HG03565 (cell line): Measurements from ENCODE around the gene GBF1.
"Not testable (repeated sequence)": the region's sequence is repeated elsewhere in the genome, so short reads cannot be mapped to it uniquely, and the experiment has no call there.

ENCODE experiments used
- ATAC-seq: cut with Tn5 transposase; IDR thresholded peaks from one replicate; pipeline ENCODE4 v1.9.1; 2021; ENCODE audit warnings: mild to moderate bottlenecking, moderate library complexity; ENCODE audit not compliant: unreplicated experiment

Gene GBF1

DNA sequence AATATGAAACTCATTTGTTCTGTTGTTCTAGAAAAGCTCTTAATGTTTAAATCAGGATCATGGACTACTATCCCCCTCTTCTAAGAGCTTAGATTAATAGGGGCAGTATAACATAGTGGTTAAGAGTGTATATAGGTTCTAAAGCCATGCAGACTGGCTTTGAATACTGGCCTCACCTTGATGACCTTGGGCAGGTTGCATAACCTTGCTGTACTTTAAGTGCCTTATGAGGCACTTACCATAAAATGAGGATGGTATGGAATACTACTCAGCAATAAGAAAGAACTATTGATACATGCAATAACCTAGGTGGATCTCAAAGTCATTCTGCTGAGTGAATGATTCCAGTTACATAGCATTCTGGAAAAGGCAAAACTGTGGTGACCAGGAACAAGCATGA is 53.6 kb downstream of the GBF1 start:
- ATAC-seq, result no peak

DNA sequence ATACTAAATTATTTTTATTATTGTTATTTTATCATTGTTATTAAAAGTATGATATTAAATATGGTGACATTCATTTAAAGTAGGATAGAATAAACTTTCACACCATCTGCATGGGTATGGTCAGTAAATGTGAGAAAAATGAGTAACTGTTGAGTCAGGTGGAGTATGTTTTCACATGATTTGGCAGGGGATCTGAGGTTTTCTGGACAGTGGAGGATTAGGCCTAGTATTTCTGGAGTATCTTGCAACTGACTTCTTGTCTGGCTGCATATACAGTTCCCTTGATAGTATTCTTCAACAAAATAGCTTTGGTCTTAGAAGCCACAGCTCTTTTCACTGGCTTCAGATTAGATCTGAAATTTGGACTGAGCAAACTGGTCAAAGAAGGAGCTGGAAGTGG is 54.5 kb downstream of the GBF1 start:
- no peak for ATAC-seq

- ATAC-seq, result no peak
These were observed 55.0 kb downstream of the GBF1 start for GRCh38 chr10:102300278-102300843.

- ATAC-seq, result not testable (repeated sequence)
These were observed 55.6 kb downstream of the GBF1 start for GRCh38 chr10:102300912-102301311.

DNA sequence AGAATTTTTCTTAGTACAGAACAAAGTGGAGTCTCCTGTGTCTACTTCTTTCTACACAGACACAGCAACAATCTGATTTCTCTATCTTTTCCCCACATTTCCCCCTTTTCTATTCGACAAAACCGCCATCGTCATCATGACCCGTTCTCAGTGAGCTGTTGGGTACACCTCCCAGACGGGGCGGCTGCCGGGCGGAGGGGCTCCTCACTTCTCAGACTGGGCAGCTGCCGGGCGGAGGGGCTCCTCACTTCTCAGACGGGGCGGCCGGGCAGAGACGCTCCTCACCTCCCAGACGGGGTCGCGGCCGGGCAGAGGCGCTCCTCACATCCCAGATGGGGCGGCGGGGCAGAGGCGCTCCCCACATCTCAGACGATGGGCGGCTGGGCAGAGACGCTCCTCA is 56.0 kb downstream of the GBF1 start:
- ATAC-seq, result not testable (repeated sequence)

- no peak for ATAC-seq
These were observed 57.3 kb downstream of the GBF1 start for GRCh38 chr10:102302611-102303010.

- no peak for ATAC-seq
These were observed 60.7 kb downstream of the GBF1 start for GRCh38 chr10:102306006-102306405.

- no peak for ATAC-seq
These were observed 61.4 kb downstream of the GBF1 start for GRCh38 chr10:102306710-102307109.

GRCh38 chr10:102308318-102308717 is 63.0 kb downstream of the GBF1 start:
- ATAC-seq, result not testable (repeated sequence)

- ATAC-seq, result no peak
These were observed 63.9 kb downstream of the GBF1 start for GRCh38 chr10:102309236-102309635.

DNA sequence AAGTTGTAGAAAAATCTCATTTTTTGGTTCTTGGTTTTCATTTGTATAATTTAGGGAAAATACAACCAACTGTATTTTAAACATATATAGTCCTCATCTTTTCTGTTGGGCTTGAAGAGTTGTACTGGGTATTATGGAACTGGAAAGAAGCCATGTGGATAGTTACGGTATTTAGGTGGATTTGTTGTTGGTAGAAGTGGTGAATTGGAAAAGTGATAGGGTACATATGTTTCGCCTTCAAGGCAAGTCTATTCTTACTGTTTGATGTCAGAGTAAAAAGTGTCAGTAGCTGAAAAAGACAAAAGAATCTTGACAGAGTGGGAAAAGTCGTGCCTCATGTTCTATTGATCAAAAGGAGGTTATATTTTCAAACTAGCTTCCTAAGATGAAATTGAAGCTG is 64.6 kb downstream of the GBF1 start:
- no peak for ATAC-seq

- no peak for ATAC-seq
These were observed 65.2 kb downstream of the GBF1 start for GRCh38 chr10:102310361-102311024.

- no peak for ATAC-seq
These were observed 65.7 kb downstream of the GBF1 start for GRCh38 chr10:102311025-102311420.

GRCh38 chr10:102312683-102313082 is 67.4 kb downstream of the GBF1 start:
- ATAC-seq, result no peak

DNA sequence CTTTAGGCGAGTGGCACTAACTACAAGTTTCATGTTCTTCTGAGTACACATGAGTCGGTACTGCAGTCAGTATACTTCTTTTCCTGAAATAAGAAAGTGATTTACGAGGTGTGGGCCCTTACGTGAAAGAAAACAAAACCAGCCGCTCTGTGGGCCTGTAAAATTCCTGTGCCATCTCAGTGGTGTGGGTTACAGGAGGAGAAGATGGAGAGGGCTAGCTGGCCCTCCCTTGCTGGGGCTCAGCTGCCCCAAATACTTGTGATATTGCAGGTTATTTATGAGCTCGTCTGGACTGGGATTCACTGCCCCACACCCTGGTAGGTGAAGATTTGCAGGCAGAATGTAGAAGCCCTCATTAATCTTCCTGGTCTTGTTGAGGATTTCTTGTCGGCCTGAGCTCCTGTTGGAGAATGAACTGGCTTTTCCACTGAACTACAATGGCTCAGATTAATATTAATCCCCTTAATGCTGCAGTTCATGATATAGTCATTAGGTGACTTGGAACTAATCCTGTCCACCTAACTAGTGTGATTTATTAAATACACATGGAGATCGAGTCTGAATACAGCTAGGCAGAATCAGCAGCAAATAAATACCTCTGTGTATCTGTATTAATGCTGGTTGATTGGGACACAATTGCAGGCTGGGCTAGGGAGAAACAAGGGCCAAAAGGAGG is 68.0 kb downstream of the GBF1 start:
- ATAC-seq, result no peak

DNA sequence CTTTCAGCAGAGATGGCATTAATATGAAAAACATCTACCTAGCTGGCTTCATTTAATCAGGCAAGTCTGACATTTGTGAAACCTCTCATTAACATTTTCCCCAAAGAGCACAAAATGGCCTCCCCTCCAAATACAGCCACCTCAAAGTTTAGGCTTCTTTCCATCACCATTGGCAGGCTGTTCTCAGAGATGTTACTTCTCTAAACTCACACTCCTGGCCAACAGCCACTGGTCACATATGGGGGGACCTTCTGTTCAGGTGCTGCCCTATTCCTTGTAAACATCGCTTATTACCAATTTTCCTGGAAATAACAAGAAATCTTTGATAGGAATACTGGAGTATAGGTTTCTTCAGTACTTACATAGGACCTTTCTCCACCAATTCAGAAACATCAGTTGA is 69.5 kb downstream of the GBF1 start:
- no peak for ATAC-seq

- ATAC-seq, result no peak
These were observed 71.1 kb downstream of the GBF1 start for GRCh38 chr10:102316421-102316820.

DNA sequence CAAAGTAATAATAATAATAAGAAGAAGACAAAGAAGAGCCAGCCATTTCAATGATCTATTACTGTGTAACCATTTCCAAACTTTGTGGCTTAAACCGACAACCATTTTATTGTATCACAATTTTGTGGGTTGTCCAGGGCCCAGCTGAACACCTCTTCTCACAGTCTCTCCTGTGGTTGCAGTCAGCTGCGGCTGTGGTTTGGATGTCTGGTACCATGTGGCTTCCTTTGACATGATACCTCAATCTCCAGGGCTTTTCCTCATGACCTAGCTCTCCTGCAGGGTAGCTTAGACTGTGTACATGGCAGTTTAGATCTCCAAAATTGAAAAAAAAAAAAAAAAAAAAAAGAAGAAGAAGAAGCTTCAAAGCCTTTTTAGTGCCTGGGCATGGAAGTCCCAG is 77.6 kb downstream of the GBF1 start:
- ATAC-seq, result no peak

DNA sequence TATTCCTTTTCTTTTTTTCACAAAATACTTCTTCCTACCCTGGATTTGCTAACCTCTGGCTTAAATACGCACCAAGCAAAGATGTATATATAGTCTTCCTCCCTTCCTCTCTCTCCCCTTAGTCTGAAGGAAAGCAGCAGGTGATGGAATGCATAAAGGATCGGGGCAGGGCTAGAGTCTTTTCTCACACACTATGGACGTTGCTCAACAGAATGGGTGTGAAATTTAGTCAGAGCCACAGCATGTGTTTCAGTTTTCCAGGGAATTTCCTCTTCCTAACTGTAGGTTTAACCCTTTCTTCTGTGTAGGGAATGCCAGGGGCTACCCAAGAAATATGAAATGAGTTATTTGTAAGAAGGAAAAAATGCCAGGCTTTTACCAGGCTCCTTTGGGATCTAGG is 78.7 kb downstream of the GBF1 start:
- no peak for ATAC-seq

DNA sequence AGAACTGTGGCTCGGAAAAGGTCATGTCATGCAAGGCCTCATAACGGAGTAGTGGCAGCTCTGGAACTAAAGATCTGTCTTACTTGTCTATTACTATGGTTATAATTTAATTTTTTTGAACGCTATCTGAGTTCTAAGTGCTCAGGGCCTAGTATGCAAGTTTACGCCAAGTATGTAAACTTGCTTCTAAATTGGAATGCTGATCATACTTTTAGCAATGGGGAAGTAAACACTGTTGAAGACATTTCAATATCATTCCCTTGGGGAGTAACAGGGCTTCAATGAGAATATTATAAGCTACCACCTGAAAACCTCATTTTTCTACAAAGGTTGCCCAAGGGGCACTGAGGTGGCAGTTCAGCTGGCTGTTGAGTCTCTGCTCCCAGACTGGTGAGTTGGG is 80.7 kb downstream of the GBF1 start:
- no peak for ATAC-seq

- no peak for ATAC-seq
These were observed 81.7 kb downstream of the GBF1 start for GRCh38 chr10:102327002-102327401.

DNA sequence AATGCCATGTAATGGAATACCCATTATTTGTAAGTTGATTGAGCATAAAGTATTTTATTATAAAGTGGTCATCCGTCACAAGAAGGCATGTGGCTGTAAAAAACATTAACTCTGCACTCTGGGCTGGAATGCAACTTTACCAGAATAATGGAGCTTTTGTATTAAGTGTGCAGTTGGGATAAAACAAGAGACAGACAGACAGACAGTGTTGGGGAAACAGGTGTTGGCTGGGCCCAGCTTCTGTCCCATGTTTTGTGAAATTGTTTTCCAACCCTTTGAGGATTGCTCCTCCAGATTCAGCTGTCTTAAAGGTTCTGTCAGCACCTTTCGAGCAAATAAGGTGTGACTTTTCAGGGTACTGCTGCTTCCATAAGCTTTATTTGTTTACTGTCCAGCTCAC is 82.3 kb downstream of the GBF1 start:
- ATAC-seq, result no peak
